SKM-1 (cell line): Measurements from ENCODE around the gene MLIP.
"Not testable (repeated sequence)": the region's sequence is repeated elsewhere in the genome, so short reads cannot be mapped to it uniquely, and the experiment has no call there.

Experiments
- DNase-seq: peaks from one replicate; lab custom pipeline; 2025; ENCODE audit not compliant: unreplicated experiment; lab: John Stamatoyannopoulos, UW

Gene MLIP

DNA sequence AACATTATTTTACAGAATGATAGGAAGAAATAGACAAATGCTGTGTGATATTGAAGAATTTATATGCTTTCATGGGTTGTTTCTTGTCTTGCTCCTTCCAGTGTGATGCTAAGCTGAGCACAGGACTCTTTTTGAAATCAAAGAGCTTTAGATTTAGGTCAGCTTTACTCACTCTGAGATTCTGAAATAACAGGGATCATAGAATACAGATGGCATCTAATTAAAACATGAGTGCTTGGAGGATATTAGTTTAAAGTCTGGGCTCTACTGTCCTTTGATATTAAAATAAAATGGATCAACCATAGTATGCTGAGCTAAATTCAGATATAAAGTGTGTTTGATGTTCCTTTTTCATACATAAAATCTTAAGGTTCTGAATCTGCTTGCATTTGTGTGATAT, 29.6 kb downstream of the MLIP start:
- no peak for DNase-seq

DNA sequence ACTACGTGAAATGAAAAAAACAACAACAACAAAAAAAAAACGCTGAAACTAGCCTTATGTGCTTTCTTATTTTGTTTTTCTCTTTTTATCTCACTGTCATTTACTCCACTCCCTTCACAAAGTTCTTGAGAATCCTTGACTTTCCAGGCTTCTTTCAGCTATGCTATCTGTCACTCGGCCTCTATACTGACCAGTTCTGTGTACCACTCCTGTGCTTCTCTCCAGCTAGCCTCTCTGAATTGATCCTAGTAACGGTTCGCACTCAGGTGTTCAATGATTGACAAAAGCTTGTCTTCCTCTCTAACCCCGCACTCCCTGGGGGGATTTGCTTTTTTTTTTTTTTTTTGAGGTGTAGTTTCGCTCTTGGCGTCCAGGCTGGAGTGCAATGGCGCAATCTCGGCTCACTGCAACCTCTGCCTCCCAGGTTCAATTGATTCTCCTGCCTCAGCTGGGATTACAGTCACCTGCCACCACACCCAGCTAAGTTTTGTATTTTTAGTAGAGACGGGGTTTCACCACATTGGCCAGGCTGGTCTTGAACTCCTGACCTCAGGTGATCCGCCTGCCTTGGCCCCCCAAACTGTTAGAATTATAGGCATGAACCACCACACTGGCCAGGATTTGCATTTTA, 31.8 kb downstream of the MLIP start:
- no peak for DNase-seq

GRCh38 chr6:54151861-54152260, 40.6 kb downstream of the MLIP start:
- no peak for DNase-seq

GRCh38 chr6:54156650-54157250, 45.5 kb downstream of the MLIP start:
- no peak for DNase-seq

DNA sequence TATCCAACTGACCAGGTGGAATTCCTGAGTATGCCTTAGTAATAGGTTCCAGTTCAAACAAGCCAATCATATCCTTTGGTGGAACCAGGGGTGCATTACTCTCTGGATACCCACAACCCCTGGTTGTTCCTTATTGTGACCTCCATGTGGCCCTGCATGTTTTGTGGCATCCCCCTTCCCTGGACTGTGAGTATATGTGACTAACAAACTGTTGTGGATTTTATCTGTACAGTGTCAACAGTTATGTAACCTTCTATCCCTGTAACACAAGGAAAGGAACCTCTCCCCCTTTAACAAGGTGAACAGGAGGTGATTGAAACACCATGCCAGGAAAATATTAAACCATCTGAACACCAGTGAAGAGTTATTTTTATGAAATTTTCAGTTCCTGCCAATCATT, 46.2 kb downstream of the MLIP start:
- DNase-seq = no peak

DNA sequence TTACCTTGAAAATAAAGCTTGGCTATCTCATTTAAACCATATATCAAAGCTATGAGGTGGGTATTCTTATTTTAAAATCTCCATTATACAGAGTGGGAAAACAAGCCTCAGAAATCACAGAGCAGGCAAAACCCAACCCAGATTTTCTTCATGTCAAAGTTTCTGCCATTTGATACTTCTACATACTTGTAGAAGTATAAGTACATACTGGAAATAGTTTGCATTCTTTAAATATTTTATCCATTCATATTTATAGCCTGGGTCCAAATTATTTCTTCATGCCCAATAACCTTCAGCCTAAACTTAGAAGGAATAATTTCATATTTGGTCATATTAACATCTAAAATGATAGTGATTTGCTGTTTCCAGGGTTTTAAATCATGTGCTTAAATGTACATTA, 61.8 kb downstream of the MLIP start:
- no peak for DNase-seq

DNA sequence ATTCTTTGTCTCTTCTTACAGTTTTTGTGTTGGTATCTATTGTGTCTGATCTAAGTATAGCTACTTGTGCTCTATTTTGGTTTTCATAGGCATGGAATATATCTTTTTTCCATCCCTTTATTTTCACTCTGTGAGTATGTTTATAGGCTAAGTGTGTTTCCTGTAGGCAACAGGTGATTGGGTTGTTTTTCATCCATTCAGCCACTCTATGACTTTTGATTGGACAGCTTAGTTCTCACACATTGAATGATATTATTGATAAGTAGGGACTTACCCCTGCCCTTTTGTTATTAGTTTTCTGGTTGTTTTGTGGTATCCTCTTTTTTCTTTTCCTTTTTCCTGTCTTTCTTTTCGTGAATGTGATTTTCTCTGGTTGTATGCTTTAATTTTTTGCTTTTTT, 67.9 kb downstream of the MLIP start:
- DNase-seq = no peak

GRCh38 chr6:54183616-54184015, 72.4 kb downstream of the MLIP start:
- no peak for DNase-seq

GRCh38 chr6:54185885-54186284, 74.6 kb downstream of the MLIP start:
- DNase-seq = no peak

GRCh38 chr6:54188846-54189245, 77.6 kb downstream of the MLIP start:
- peak; percentile 38 for DNase-seq

DNA sequence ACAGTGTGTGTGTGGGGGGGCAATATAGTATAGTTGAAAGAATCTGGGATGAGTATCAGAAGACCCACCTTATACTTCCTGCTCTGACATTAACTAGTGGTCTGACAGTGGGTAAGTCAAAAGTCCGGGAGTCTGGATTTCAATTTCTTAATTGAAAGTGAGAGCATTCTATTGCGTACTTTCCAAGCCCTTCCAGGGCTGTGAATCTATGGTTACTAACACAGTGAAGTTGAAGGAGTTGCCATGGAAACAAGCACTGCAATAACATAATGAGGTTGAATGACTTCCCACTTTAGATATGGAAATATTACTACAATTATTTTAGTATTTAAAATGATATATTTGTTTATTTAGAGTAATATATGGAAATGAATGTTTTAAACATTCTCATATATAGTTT, 80.2 kb downstream of the MLIP start:
- peak; percentile 30 for DNase-seq

GRCh38 chr6:54192993-54193392, 81.8 kb downstream of the MLIP start:
- no peak for DNase-seq

GRCh38 chr6:54193560-54193959, 82.3 kb downstream of the MLIP start:
- no peak for DNase-seq

GRCh38 chr6:54194067-54194466, 82.8 kb downstream of the MLIP start:
- DNase-seq = no peak

DNA sequence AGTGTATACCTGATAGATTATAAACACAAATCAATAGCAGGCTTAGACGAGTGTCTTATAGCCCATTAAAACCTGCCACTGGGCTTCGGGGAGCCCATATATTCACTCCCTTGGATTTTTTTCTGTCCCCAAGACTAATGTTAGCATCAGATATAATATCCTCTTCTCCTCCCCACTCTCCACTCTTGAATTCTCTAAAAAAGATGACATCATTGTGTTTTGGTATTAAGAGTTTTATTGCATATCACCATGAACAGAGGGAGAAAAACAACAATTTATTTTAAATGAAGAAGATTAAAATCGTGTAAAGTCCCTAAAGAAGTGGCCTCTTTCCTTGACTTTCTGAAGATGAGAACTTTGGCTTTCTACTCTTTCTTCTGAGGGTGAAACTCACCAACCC, 84.4 kb downstream of the MLIP start:
- no peak for DNase-seq

DNA sequence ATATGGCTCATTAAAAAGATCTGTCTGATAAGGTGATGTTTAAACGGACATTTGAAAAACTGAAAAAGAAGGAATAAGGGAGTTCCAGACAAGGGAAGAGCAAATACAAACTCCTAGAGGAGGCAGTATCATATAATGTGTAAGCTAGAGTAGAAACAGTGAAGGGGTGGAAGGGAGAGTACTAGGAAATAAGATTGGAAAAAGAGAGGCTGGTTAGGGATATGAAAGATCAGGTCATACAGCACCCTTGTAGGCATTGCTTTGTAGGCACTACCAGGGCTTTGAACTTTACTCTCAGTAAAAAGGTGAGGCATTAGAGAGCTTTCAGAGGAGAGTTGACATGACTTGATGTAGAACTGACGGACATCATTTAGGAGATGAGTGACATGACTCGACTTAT, 85.7 kb downstream of the MLIP start:
- no peak for DNase-seq

DNA sequence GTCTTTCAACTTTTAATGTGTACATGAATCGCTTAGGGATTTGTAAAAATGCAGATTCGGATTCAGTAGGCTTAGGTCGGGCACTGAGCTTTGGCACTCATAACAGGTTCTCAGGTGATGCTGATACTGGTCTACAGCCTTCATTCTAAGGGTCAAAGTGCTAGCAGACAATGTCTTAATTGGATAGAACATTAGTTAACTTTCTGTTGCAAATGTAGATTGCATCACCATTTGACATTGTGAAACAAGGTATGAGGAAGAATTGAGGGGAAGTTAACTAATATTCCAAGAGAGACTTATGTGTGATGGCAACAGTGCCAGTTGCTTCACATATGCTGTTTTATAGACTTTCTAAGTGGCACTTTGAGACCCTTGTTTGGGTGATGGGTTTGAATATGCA, 86.9 kb downstream of the MLIP start:
- peak; percentile 87 for DNase-seq

GRCh38 chr6:54203474-54204035, 92.3 kb downstream of the MLIP start:
- not testable (repeated sequence) for DNase-seq

DNA sequence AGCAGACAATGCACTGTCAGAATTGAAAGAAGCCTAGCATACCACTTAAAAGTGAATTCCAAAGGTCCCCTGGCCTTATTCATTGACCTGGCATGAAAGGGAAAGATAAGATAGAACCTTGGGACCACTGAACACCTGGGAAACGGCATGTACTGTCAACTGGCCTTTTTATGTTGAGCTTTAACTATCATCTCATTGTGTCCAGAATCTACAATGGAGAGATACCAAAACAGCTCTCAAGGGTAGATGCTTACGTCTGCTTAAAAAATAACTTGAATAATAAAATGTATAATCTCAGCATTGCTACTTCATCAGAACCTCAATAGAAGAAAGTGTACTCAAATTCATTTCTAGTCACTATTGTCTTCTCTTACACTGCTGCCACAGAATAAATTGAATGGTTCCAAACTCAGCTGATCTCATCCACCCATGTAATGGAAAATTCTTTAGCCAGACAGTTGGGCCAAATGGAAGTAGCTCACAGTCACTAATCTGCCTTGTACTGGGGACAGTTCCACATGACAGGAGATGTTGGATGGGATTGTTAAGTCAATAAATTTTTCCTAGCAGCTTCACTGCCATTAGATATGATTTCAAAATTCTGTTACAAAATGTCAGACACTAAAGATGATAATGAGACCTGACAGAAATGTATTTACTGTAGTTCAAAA, 93.8 kb downstream of the MLIP start:
- no peak for DNase-seq

DNA sequence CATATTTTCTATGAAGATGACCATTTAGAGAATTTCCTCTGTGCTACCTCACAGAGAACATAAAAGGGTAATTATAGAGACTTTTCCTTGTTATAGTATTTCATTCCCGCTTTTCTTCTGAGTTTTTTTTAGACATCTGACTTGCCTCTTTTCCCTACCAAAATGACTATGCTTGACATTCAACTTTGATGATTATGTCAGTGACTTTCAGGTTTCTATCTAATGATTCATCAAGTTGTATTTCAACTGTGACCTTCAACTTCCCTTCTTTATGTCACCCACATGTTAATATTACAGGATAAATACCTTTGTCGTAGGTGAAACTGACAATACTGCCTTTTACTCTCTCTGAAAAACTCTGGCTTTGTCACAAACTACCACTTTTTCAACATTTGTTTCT, 95.3 kb downstream of the MLIP start:
- no peak for DNase-seq

DNA sequence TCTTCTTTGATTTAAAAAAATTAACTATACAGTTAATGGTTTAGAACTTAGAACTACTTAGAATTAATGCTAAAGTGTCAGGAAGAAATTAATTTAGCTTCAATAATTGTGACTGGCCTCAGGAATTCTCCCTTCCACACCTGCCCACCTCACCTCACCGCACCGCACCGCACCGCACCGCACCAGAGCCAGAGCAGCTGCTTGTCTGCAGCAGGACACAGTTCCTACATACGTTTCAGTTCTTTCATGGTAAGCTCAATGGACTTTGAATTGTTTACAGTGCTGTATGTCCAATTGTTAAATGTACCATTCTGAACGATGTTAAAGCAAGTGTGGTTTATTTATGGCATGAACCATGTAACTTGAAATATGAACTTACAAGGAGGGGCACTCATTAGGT, 98.7 kb downstream of the MLIP start:
- not testable (repeated sequence) for DNase-seq

GRCh38 chr6:54214286-54214685, 103.0 kb downstream of the MLIP start:
- no peak for DNase-seq
